Coronary artery (tissue), 2 donors: Measurements from ENCODE around the gene ACSM3.

Source experiments
- DNase-seq: peaks from one replicate; pipeline ENCODE4 v3.0.0-alpha.2; 2017; ENCODE audit warnings: low spot score
- H3K27ac ChIP-seq, 2 donors: fragments of 200-600 bp; sonication (generic); one replicate each; pipeline ENCODE4 v1.5.1; 2016 to 2019
- H3K4me3 ChIP-seq: fragments of 200-600 bp; sonication (generic); 2 replicates; pipeline ENCODE4 v1.5.1; 2016; ENCODE audit warnings: mild to moderate bottlenecking, moderate library complexity
- TF ChIP-seq, protein P1 (sequence below): fragments of 200-600 bp; sonication (generic); IDR thresholded peaks from one replicate; pipeline ENCODE4 v1.5.1; 2019; ENCODE audit warnings: antibody characterized with exemption

Gene ACSM3

DNA sequence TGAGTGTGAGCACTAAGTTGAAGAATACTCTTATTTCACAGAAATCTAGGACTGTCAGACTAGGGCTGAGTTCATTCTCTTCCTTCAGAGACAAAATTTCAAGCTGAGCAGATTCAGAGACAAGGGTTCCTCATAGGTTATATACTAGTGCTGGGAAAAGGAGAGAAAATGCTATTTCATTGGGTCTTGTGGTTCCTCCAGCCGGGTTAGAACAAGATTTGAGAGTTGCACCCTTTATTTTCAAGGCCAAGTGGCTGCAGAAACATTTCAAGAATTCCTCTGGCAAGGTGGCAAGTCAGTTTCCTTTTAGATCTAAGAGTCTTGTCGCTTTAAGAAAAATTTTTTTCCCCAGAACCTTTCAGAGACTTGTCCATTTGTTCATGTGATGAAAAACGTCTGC is 29.0 kb upstream of the ACSM3 start:
- no peak for DNase-seq
- no peak overlapping the region for H3K27ac ChIP-seq

DNA sequence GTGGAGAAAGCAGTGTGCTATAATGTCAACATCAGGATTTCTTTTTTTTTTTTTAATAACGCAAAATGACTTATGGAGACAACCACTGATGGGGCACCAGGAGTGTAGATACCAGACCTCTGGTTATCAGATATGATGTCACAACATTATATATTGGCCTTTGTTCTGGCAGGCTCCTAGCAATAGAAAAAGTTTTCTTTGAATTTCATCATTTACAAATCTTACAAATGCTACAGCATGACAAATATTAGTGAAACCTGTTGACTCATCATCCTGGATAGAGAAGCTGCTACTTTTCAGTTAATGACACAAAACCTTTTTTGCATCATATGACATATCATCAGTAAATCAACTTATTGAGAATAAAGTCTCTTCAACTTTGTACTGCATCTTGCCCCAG is 28.3 kb upstream of the ACSM3 start:
- TF ChIP-seq, protein P1, sequence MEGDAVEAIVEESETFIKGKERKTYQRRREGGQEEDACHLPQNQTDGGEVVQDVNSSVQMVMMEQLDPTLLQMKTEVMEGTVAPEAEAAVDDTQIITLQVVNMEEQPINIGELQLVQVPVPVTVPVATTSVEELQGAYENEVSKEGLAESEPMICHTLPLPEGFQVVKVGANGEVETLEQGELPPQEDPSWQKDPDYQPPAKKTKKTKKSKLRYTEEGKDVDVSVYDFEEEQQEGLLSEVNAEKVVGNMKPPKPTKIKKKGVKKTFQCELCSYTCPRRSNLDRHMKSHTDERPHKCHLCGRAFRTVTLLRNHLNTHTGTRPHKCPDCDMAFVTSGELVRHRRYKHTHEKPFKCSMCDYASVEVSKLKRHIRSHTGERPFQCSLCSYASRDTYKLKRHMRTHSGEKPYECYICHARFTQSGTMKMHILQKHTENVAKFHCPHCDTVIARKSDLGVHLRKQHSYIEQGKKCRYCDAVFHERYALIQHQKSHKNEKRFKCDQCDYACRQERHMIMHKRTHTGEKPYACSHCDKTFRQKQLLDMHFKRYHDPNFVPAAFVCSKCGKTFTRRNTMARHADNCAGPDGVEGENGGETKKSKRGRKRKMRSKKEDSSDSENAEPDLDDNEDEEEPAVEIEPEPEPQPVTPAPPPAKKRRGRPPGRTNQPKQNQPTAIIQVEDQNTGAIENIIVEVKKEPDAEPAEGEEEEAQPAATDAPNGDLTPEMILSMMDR: no peak
- Histone ChIP-seq H3K4me3 (no peak overlapping the region), H3K27ac (no peak overlapping the region)
- DNase-seq: no peak

More for the DNA sequence above, 29.0 kb upstream of the ACSM3 start:
- no peak overlapping the region for H3K4me3 ChIP-seq
- TF ChIP-seq, protein P1: no peak

DNA sequence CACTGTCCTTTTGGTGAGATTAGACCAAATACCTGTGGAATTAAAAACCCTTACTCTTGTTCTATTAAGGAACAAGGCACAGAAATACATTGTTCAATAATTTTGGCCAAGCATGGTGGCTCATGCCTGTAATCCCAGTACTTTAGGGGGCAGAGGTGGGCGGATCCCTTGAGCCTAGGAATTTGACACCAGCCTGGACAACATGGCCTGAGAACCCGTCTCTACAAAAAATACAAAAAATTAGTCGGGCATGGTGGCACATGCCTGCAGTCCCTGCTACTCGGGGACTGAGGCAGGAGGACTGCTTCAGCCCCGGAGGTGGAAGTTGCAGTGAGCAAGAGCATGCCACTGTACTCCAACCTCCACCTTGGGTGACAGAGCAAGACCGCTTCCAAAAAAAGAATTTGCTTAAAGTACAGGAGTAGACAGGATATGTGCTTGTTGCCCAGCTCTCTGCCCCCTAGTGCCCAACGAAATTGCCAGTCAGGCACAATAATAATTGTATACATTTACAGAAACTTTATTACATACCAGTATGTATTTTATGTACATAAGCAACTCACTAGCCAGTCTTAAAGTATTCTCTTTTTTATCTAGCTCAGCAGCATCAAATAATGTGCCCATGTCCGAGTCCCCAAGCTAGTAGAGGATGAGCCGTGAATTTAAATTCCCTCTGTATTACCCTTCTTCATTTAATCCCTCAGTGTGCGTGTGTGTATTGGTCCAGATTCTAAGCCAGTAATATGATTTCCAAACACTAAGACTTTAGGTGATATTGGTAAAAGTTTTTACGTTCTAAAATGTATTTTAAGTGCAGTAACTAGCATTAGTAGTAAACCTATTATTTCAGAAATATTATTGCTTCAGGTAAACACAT is 23.6 kb upstream of the ACSM3 start:
- DNase-seq: no peak
- TF ChIP-seq, protein P1: no peak
- Histone ChIP-seq H3K27ac (peak overlapping the region; percentile 94 to 98), H3K4me3 (peak overlapping the region; percentile 93)

DNA sequence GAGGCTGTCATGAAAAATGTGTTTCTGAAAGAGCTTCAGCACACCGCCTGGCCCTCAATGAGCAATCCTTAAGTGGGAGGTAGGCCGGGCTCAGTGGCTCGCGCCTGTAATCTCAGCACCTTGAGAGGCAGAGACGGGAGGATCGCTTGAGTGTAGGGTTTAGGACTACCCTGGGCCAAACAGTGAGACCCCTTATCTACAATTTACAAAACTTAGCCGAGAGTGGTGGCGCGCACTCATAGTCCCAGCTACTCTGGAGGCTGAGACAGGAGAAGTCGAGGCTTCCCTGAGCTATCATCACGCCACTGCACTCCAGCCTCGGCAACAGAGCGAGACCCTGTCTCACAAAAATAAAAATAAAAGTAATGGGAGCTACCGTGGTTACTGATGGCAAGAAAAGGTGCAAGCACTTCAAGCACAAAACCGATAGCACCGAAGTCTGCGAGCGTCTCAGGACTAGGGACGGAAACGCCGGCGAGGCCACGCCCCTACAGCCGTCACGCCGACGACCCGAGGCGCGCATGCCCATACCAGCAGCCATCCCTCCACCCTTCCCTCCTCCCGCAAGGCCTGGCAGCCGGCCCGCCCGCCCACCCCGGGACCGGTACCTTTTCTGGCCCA is 22.8 kb upstream of the ACSM3 start:
- TF ChIP-seq, protein P1: no peak
- H3K27ac ChIP-seq: peak overlapping the region; percentile 94 to 98

DNA sequence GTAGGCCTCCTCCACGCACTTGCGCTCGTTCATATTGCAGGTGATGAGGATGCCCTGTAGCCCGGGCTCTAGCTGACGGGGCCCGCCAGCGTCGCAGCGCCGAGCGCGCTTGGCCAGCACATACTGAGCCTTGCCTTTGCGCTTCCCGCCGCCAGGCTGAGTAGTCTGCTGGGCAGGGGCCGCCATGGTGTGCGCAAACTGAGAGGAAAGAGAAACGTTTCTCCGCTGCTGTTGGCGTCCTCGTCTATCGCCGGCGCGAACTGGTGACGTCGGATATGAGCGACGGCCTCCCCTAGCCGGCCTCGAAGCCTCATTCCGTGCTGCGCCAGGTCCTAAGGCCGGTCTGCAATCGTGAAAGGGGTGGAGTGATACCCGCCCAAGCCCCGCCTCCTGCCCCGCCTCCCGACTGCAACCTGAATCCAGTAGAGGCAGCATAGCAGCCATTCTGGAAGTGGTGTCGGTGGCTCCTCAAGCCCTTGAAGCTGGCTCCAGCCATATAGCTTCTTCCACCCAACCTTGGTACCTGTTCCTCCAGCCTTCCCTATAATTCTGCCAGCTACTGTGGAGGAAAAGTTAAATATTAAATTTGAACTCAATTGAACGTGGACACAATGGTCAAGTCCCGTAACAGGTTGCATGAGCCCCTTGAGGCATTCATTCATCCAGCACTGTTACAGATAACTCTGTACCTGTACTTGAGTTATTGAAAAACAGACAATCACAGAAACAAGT is 22.1 kb upstream of the ACSM3 start, which contains the start of gene THUMPD1:
Gene THUMPD1 (minus strand): TSS at position 265 of the 732 bp plus-strand sequence. CDS start 79 bp downstream, at position 186.
- Histone ChIP-seq H3K4me3 (peak within 1 kb of the TSS; percentile 93), H3K27ac (peak within 1 kb of the TSS; percentile 94 to 98)
- peak; percentile 98 for DNase-seq
- TF ChIP-seq, protein P1: no peak

More for the DNA sequence above, 22.8 kb upstream of the ACSM3 start:
- peak overlapping the region; percentile 93 for H3K4me3 ChIP-seq
- DNase-seq: peak; percentile 93

DNA sequence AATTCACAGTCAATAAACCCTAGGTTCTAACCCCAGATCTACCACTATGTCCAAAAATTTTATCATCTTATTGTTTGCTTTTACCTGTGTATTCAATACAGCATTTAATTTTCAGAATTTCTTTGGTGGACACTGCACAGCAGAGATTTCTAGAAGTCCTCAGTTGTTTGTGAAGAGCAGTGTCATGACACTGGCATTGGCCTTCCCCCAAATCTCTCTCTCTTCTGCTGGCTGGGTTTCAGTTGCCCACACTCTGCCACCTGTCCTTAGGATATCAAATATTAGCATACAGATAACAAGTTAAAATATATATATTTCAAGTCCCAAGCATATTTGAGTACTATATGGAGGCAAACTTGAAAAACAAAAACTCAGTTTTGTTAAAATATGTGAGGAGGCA is 20.2 kb upstream of the ACSM3 start:
- no peak overlapping the region for H3K27ac ChIP-seq
- no peak for DNase-seq
- H3K4me3 ChIP-seq: no peak overlapping the region
- TF ChIP-seq, protein P1: no peak
